Upper lobe of left lung (tissue), 6 donors: ENCODE measurements around the gene WAS. TPM values are rescaled to one million over a fixed set of nuclear protein-coding genes. Genes with fewer than 3 reads are reported as not detected.

ENCODE experiments used
- ATAC-seq, 2 donors: fragments of 200-7000 bp; cut with Tn5 transposase; one replicate each; pipeline ENCODE4 v1.9.1; 2022; ENCODE audit warnings: mild to moderate bottlenecking in 2 of 2, moderate library complexity in 2 of 2; ENCODE audit not compliant: low FRiP score in 2 of 2
- DNase-seq, 2 donors: peaks; one replicate each; pipeline ENCODE4 v3.0.0-alpha.2; 2019 to 2020
- H3K27ac ChIP-seq, 4 donors: fragments of 200-600 bp; sonication (generic); one replicate each; pipeline ENCODE4 v1.5.1; 2016 to 2019
- H3K27me3 ChIP-seq, 4 donors: fragments of 200-600 bp; sonication (generic); one replicate each; pipeline ENCODE4 v1.5.1; 2017 to 2019
- H3K36me3 ChIP-seq, 4 donors: fragments of 200-600 bp; sonication (generic); one replicate each; pipeline ENCODE4 v1.5.1; 2016 to 2019
- H3K4me1 ChIP-seq, 4 donors: fragments of 200-600 bp; sonication (generic); one replicate each; pipeline ENCODE4 v1.5.1; 2018 to 2019
- H3K4me3 ChIP-seq, 4 donors: fragments of 200-600 bp; sonication (generic); one replicate each; pipeline ENCODE4 v1.5.1; 2017 to 2019; ENCODE audit warnings: mild to moderate bottlenecking in 2 of 4, moderate library complexity in 1 of 4
- H3K9me3 ChIP-seq, 4 donors: fragments of 200-600 bp; sonication (generic); one replicate each; pipeline ENCODE4 v1.5.1; 2018 to 2019
- CTCF ChIP-seq, 6 experiments: fragments of 450-650 bp in 4 of 6; fragments of 200-600 bp in 2 of 6; sonication (generic) in 2 of 6; IDR thresholded peaks; one replicate each; pipeline ENCODE4 v1.5.1; 2016 to 2019; ENCODE audit warnings: antibody characterized with exemption in 6 of 6
- EP300 ChIP-seq, 4 donors: sonication (generic); formaldehyde crosslinking; IDR thresholded peaks; one replicate each; pipeline ENCODE4 v1.5.1; 2017; ENCODE audit warnings: antibody characterized with exemption in 4 of 4, control low read depth in 2 of 4
- POLR2A ChIP-seq, 4 donors: fragments of 450-650 bp; IDR thresholded peaks; one replicate each; pipeline ENCODE4 v1.5.1; 2016 to 2017; ENCODE audit warnings: antibody characterized with exemption in 4 of 4, mild to moderate bottlenecking in 2 of 4
- POLR2AphosphoS5 ChIP-seq, 2 donors: sonication (generic); formaldehyde crosslinking; IDR thresholded peaks; one replicate each; pipeline ENCODE4 v1.5.1; 2017; ENCODE audit warnings: antibody characterized with exemption in 2 of 2
- WGBS, 2 donors: methylation state at CpG; one replicate each; pipeline ENCODE4 v1.1.5; 2017 to 2018; 5-methylcytosine and 5-hydroxymethylcytosine counted together
- total RNA-seq, 6 donors: library from RNA; depleted of rRNA in 4 of 6; stranded (reverse); fragments of >200 nt in 4 of 6; gene quantifications; one replicate each; pipeline versions ENCODE4 v1.1.0 to v1.2.1, GENCODE V29; 2016 to 2021
- donor health status: DM: no; HTN: no; CAD: no; lungs with moderate emphysema.
- donor health status: DM: no; HTN: yes; CAD: no; lungs with severe emphysema.

Gene WAS
- 10 to 100 TPM; 11.7 to 46.0 (median 33.9) TPM for total RNA-seq

- ATAC-seq (peak; percentile 54 to 88), DNase-seq (peak in 1 of 2 donors; percentile 49)
- H3K9me3 ChIP-seq, result no peaks in the 10 kb centered on the region
- peaks cover 0 to 3% (median 0%) of the 10 kb centered on the region in 4 donors for H3K4me1 ChIP-seq
- H3K4me3 ChIP-seq, result peak within 1 kb of the TSS in 3 of 4 donors; percentile 28 to 44 (median 34)
- no peaks in the 10 kb centered on the region for H3K27me3 ChIP-seq
- H3K36me3 ChIP-seq, result no peaks in the 10 kb centered on the region
- no peak for TF ChIP-seq EP300 (IDR thresholded peaks at IDR 0.05)
- no peak for TF ChIP-seq CTCF (IDR thresholded peaks at IDR 0.05)
- TF ChIP-seq POLR2A (IDR thresholded peaks at IDR 0.05), result peak in 1 of 4 donors; percentile 53
- TF ChIP-seq POLR2AphosphoS5 (IDR thresholded peaks at IDR 0.05), result peak in 1 of 2 donors; percentile 32
- H3K27ac ChIP-seq, result peak within 1 kb of the TSS; percentile 79 to 82 (median 81)
- WGBS, 2 donors, result 63 to 66% methylated on average over 4 to 13 of the region's 13 CpGs
Measured at GRCh38 chrX:48683411-48683982, at the start of gene WAS. WAS (plus strand) TSS chrX:48683799; CDS start chrX:48683854, 55 bp downstream.

- 71 to 94% methylated on average over 1 of the region's 1 CpG for WGBS, 2 donors
- TF ChIP-seq EP300 (IDR thresholded peaks at IDR 0.05) (no peak), POLR2AphosphoS5 (IDR thresholded peaks at IDR 0.05) (no peak), CTCF (IDR thresholded peaks at IDR 0.05) (no peak), POLR2A (IDR thresholded peaks at IDR 0.05) (no peak)
Measured at GRCh38 chrX:48636301-48636700, 47.3 kb upstream of the WAS start.

GRCh38 chrX:48636776-48637175 lies 46.8 kb upstream of the WAS start:
- Histone ChIP-seq H3K36me3 (no peaks in the 10 kb centered on the region), H3K4me3 (no peak overlapping the region), H3K27me3 (no peaks in the 10 kb centered on the region), H3K4me1 (peaks cover 1 to 3% (median 3%) of the 10 kb centered on the region in 4 donors), H3K27ac (no peak overlapping the region), H3K9me3 (no peaks in the 10 kb centered on the region)
- WGBS, 2 donors, result 13% methylated on average over 2 of the region's 2 CpGs; no CpG with 5 or more reads in 1 of the 2 donors
- ATAC-seq (no peak), DNase-seq (no peak)
- TF ChIP-seq CTCF (IDR thresholded peaks at IDR 0.05), result no peak
- TF ChIP-seq EP300 (IDR thresholded peaks at IDR 0.05), result no peak
- TF ChIP-seq POLR2AphosphoS5 (IDR thresholded peaks at IDR 0.05), result no peak
- TF ChIP-seq POLR2A (IDR thresholded peaks at IDR 0.05), result no peak

More at GRCh38 chrX:48636301-48636700, 47.3 kb upstream of the WAS start:
- ATAC-seq (no peak), DNase-seq (no peak)
- Histone ChIP-seq H3K4me1 (peaks cover 4 to 5% (median 5%) of the 10 kb centered on the region in 4 donors), H3K4me3 (no peak overlapping the region), H3K27ac (no peak overlapping the region), H3K27me3 (no peaks in the 10 kb centered on the region), H3K9me3 (no peaks in the 10 kb centered on the region), H3K36me3 (no peaks in the 10 kb centered on the region)

- WGBS, 2 donors, result 81 to 84% methylated on average over 7 of the region's 7 CpGs
- Histone ChIP-seq H3K27me3 (no peaks in the 10 kb centered on the region), H3K27ac (no peak overlapping the region), H3K4me1 (no peaks in the 10 kb centered on the region), H3K9me3 (no peaks in the 10 kb centered on the region), H3K36me3 (no peaks in the 10 kb centered on the region), H3K4me3 (no peak overlapping the region)
- TF ChIP-seq EP300 (IDR thresholded peaks at IDR 0.05) (no peak), POLR2AphosphoS5 (IDR thresholded peaks at IDR 0.05) (no peak), POLR2A (IDR thresholded peaks at IDR 0.05) (no peak), CTCF (IDR thresholded peaks at IDR 0.05) (no peak)
- no peak for DNase-seq
- ATAC-seq, result no peak
Measured at GRCh38 chrX:48645669-48646068, 37.9 kb upstream of the WAS start.

GRCh38 chrX:48648336-48648751 lies 35.3 kb upstream of the WAS start:
- WGBS, 2 donors, result 0 to 31% methylated on average over 5 to 6 of the region's 6 CpGs
- peak in 1 of 2 donors; percentile 31 for DNase-seq

More at GRCh38 chrX:48648336-48648751, 35.3 kb upstream of the WAS start:
- Histone ChIP-seq H3K36me3 (no peaks in the 10 kb centered on the region), H3K9me3 (no peaks in the 10 kb centered on the region), H3K27ac (no peak overlapping the region), H3K27me3 (no peaks in the 10 kb centered on the region), H3K4me1 (no peaks in the 10 kb centered on the region), H3K4me3 (no peak overlapping the region)
- TF ChIP-seq EP300 (IDR thresholded peaks at IDR 0.05) (no peak), CTCF (IDR thresholded peaks at IDR 0.05) (peak in 2 of 6 experiments; percentile 18 to 21)
- ATAC-seq, result peak in 1 of 2 donors; percentile 66
